T-cell (primary cell): Measurements from ENCODE around the gene SPAG5. TPM values are rescaled to one million over a fixed set of nuclear protein-coding genes. Genes with fewer than 3 reads are reported as not detected.
"Not testable (repeated sequence)": the region's sequence is repeated elsewhere in the genome, so short reads cannot be mapped to it uniquely, and the experiment has no call there.

Experiments used
- ATAC-seq, 4 experiments: fragments of 200-7000 bp in 3 of 4; fragments of 150-1000 bp in 1 of 4; cut with Tn5 transposase; replicated peaks in 1 of 4; 1 replicate in 3 of 4; 2 replicates in 1 of 4; pipeline ENCODE4 v1.10.0; 2021; ENCODE audit warnings: moderate library complexity in 3 of 4, mild to moderate bottlenecking in 2 of 4, moderate number of reproducible peaks in 1 of 4
- CTCF ChIA-PET, 2 donors: fragments of 300-600 bp; sonication (Branson Sonifier 250); formaldehyde crosslinking; loops; one replicate each; lab custom pipeline; 2022; ENCODE audit warnings: antibody characterized with exemption in 2 of 2; lab: Charles Lee
- POLR2A ChIA-PET, 2 donors: fragments of 300-600 bp; sonication (Branson Sonifier 250); formaldehyde crosslinking; loops; one replicate each; lab custom pipeline; 2022; ENCODE audit warnings: antibody characterized with exemption in 2 of 2; lab: Charles Lee
- DNase-seq, 35 experiments: peaks; one replicate each; pipeline versions ENCODE4 v3.0.0 to v3.0.0-alpha.2; 2013 to 2023
- H3K27ac ChIP-seq: one replicate; pipeline ENCODE4 v1.5.1; 2013; ENCODE audit warnings: low read length
- H3K27me3 ChIP-seq, 2 experiments: replicated peaks in 1 of 2; 1 replicate in 1 of 2; 2 replicates in 1 of 2; pipeline versions ENCODE4 v1.6.1 to v1.7.0; 2013; ENCODE audit warnings: low read length in 1 of 2, mixed read lengths in 1 of 2; ENCODE audit not compliant: control insufficient read depth in 2 of 2, insufficient read depth in 2 of 2; ENCODE audit errors: extremely low read depth in 1 of 2
- H3K36me3 ChIP-seq, 2 donors: 1 replicate in 1 of 2; 2 replicates in 1 of 2; pipeline versions ENCODE4 v1.6.1 to v1.7.0; 2013; ENCODE audit warnings: low read length in 1 of 2; ENCODE audit not compliant: control insufficient read depth in 2 of 2, insufficient read depth in 1 of 2; ENCODE audit errors: extremely low read depth in 1 of 2
- H3K4me1 ChIP-seq, 2 experiments: 1 replicate in 1 of 2; 2 replicates in 1 of 2; pipeline versions ENCODE4 v1.6.1 to v1.7.0; 2013; ENCODE audit warnings: low read length in 2 of 2, mixed read lengths in 1 of 2; ENCODE audit not compliant: insufficient read depth in 2 of 2, control insufficient read depth in 1 of 2; ENCODE audit errors: extremely low read depth in 1 of 2
- H3K4me3 ChIP-seq, 2 donors: 1 replicate in 1 of 2; 2 replicates in 1 of 2; pipeline versions ENCODE4 v1.5.1 to v1.7.0; 2013; ENCODE audit warnings: mild to moderate bottlenecking in 2 of 2, low read length in 1 of 2, moderate library complexity in 1 of 2; ENCODE audit not compliant: control insufficient read depth in 1 of 2; ENCODE audit errors: extremely low read depth in 1 of 2
- H3K9me3 ChIP-seq: 2 replicates; pipeline ENCODE4 v1.7.0; 2013
- H3K27ac Mint-ChIP-seq, 2 donors: one replicate each; pipeline ENCODE4 v1.8.0; 2020 to 2021; ENCODE audit warnings: mild to moderate bottlenecking in 2 of 2, mixed read lengths in 2 of 2
- H3K27me3 Mint-ChIP-seq, 2 donors: one replicate each; pipeline ENCODE4 v1.8.0; 2021 to 2022; ENCODE audit warnings: mixed read lengths in 2 of 2
- H3K36me3 Mint-ChIP-seq: one replicate; pipeline ENCODE4 v1.8.0; 2021; ENCODE audit warnings: mixed read lengths
- H3K4me1 Mint-ChIP-seq, 3 donors: one replicate each; pipeline ENCODE4 v1.8.0; 2020 to 2022; ENCODE audit warnings: mixed read lengths in 3 of 3, mild to moderate bottlenecking in 1 of 3
- H3K4me3 Mint-ChIP-seq, 3 donors: one replicate each; pipeline ENCODE4 v1.8.0; 2020 to 2022; ENCODE audit warnings: mild to moderate bottlenecking in 3 of 3, mixed read lengths in 3 of 3, moderate library complexity in 3 of 3
- H3K9me3 Mint-ChIP-seq, 3 donors: one replicate each; pipeline ENCODE4 v1.8.0; 2020 to 2022; ENCODE audit warnings: mixed read lengths in 3 of 3
- WGBS: methylation state at CpG from one replicate; pipeline ENCODE4 v1.1.5; 2013; ENCODE audit warnings: missing lambda C conversion rate; ENCODE audit not compliant: insufficient coverage; 5-methylcytosine and 5-hydroxymethylcytosine counted together
- total RNA-seq, 35 experiments: library from RNA in 6 of 35; stranded (reverse) in 6 of 35; fragments of 120-200 nt in 1 of 35; gene quantifications; one replicate each; pipeline versions ENCODE4 v1.2.1 to v1.2.4 and lab custom pipeline; 2013 to 2026

SPAG5 gene
- total RNA-seq, 5 donors from 2014 or later (not counting 1 experiment from before 2014, with no cell fraction given), result 7.7 to 26.5 (median 10.3) TPM

DNA sequence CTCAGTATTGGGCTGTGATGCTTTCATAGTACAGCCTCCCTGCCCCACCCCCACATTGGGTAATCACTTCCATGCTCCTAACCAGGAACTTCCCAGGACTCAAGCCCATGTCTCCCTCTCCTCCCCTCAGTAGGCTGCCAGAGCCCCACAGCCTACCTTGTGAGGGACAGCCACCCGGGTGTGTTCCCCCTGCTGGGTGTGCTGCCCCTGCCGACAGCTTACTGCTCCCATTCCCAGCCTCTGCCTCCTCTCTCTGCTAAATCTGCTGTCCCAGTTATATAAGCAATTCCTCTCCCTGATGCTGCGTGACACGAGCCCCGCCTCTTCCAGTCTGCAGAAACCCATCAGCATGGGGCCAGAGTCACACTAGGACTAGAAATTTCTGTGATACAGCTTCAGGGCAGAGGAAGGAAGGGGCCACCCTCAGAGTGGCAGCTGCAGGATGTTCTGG, 15.1 kb upstream of the SPAG5 start, which contains the start of gene RSKR:
Gene RSKR (minus strand): TSS at position 255 of the 451 bp plus-strand sequence. CDS start 24 bp downstream, at position 231.
- peaks cover 13 to 55% of the 10 kb centered on the region in 2 donors for H3K36me3 ChIP-seq
- POLR2A ChIA-PET, result interaction anchor here in 1 of 2 donors (0.6 kb wide), 1 partner anchor 534 kb away, joined by 10 read pairs; no protein-coding TSS in a partner anchor
- 80% methylated on average over 2 of the region's 5 CpGs for WGBS

DNA sequence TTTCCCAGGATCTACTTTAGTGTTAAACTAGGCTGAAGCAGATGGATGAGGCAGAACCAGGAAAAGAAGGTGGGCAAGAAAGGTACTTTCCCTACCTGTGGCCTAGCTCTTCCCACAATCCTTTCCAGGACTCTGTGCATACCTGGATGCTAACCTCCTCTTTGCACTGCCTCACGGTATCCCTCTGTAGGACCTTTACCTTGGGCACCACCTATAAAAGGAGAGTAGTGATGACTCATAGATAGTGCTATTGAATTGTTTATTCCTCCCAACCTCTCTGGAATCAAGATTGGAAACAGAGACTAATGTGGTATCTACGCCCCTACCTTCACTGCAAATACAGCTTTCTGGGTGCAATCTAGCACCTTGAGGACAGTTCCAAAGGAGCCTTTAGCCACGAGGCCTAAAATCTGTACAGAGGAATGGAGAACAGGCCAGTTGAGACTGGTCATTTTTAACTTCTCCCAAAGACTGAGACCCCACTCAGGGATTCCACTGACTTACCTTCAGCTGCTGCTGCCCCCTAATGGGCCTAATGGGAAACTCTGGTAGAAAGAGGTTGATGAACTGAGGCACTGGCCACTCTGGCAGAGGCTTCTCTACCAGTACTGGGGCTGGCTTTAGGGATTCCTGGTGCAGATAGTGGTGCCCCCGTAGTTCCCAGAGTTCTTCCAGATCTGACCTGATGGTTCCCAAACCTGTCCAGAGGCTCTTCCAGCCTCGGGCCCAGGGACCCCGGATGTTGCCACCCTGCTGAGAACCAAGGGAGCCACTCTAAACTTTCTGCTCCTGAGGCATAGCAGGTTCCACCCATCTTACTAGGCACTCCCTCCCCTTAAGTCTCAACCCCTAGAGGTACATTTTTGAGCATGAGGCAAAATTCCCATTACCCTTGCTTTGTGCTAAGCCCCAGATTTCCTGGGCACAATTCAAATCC, 14.4 kb upstream of the SPAG5 start:
- Histone ChIP-seq H3K27ac (no peak overlapping the region), H3K4me3 (no peak overlapping the region), H3K4me1 (no peaks in the 10 kb centered on the region), H3K9me3 (no peaks in the 10 kb centered on the region), H3K27me3 (no peaks in the 10 kb centered on the region), H3K36me3 (peaks cover 13 to 47% of the 10 kb centered on the region in 2 donors)
- CTCF ChIA-PET, result interaction anchor here (0.5 to 1.9 kb wide), 8 partner anchors 14 to 170 kb away, joined by 3 to 5 read pairs (median 4); partner anchors contain the start of genes ALDOC (in 1 of the 2) and PIGS (in 1 of the 2)
- 92% methylated on average over 4 of the region's 6 CpGs for WGBS
- ATAC-seq (peak; percentile 48 to 69 (median 60)), DNase-seq (peak in 24 of 35 experiments; percentile 3 to 63 (median 26))
- peak overlapping the region in 1 of 2 donors; percentile 52 for H3K27ac Mint-ChIP-seq
- no peaks in the 10 kb centered on the region for H3K9me3 Mint-ChIP-seq
- H3K27me3 Mint-ChIP-seq, result no peaks in the 10 kb centered on the region
- H3K4me3 Mint-ChIP-seq, result no peak overlapping the region
- POLR2A ChIA-PET, result interaction anchor here in 1 of 2 donors (0.6 kb wide), 1 partner anchor 535 kb away, joined by 10 read pairs; no protein-coding TSS in a partner anchor
- peaks cover 4 to 9% (median 8%) of the 10 kb centered on the region in 3 donors for H3K4me1 Mint-ChIP-seq
- peaks cover 33% of the 10 kb centered on the region for H3K36me3 Mint-ChIP-seq

More for the DNA sequence above, 15.1 kb upstream of the SPAG5 start, which contains the start of gene RSKR:
- no peaks in the 10 kb centered on the region for H3K9me3 ChIP-seq
- DNase-seq (no peak), ATAC-seq (no peak)
- no peak within 1 kb of the TSS for H3K27ac ChIP-seq
- Mint-ChIP-seq H3K4me3 (no peak within 1 kb of the TSS), H3K36me3 (peaks cover 33% of the 10 kb centered on the region), H3K27me3 (no peaks in the 10 kb centered on the region), H3K27ac (peak within 1 kb of the TSS in 1 of 2 donors; percentile 52), H3K9me3 (no peaks in the 10 kb centered on the region), H3K4me1 (peaks cover 4 to 9% (median 8%) of the 10 kb centered on the region in 3 donors)
- no peaks in the 10 kb centered on the region for H3K4me1 ChIP-seq
- CTCF ChIA-PET, result interaction anchor here (0.6 to 1.9 kb wide), 3 partner anchors 14 to 70 kb away, joined by 4 to 5 read pairs (median 5); partner anchors contain the start of gene PIGS (in 1 of the 2)
- H3K27me3 ChIP-seq, result no peaks in the 10 kb centered on the region
- no peak within 1 kb of the TSS for H3K4me3 ChIP-seq

GRCh38 chr17:28612531-28612930, 13.7 kb upstream of the SPAG5 start:
- CTCF ChIA-PET, result interaction anchor here (0.5 to 1.9 kb wide), 7 partner anchors 13 to 170 kb away, joined by 3 to 5 read pairs (median 3); partner anchors contain the start of genes ALDOC (in 1 of the 2) and PIGS (in 1 of the 2)
- POLR2A ChIA-PET, result no interaction called here

GRCh38 chr17:28610376-28610775, 11.6 kb upstream of the SPAG5 start:
- no peaks in the 10 kb centered on the region for H3K9me3 Mint-ChIP-seq
- no peak overlapping the region for H3K4me3 ChIP-seq
- peaks cover 14% of the 10 kb centered on the region for H3K36me3 Mint-ChIP-seq
- POLR2A ChIA-PET, result interaction anchor here in 1 of 2 donors (0.7 kb wide), 1 partner anchor 10 kb away, joined by 4 read pairs; no protein-coding TSS in a partner anchor
- no peaks in the 10 kb centered on the region for H3K9me3 ChIP-seq
- H3K36me3 ChIP-seq, result peaks cover 4 to 23% of the 10 kb centered on the region in 2 donors
- CTCF ChIA-PET, result interaction anchor here (1.0 to 1.8 kb wide), 3 partner anchors 8 to 117 kb away, joined by 3 to 6 read pairs (median 3); no protein-coding TSS in a partner anchor
- H3K27ac Mint-ChIP-seq, result no peak overlapping the region
- no peak overlapping the region for H3K4me3 Mint-ChIP-seq
- H3K27ac ChIP-seq, result no peak overlapping the region
- WGBS, result 96% methylated on average over 8 of the region's 8 CpGs
- peaks cover 4 to 9% (median 8%) of the 10 kb centered on the region in 3 donors for H3K4me1 Mint-ChIP-seq
- no peaks in the 10 kb centered on the region for H3K27me3 ChIP-seq
- ATAC-seq (no peak), DNase-seq (no peak)
- H3K27me3 Mint-ChIP-seq, result no peaks in the 10 kb centered on the region
- no peaks in the 10 kb centered on the region for H3K4me1 ChIP-seq

More at GRCh38 chr17:28612531-28612930, 13.7 kb upstream of the SPAG5 start:
- Mint-ChIP-seq H3K4me1 (peaks cover 4 to 9% (median 8%) of the 10 kb centered on the region in 3 donors), H3K36me3 (peaks cover 31% of the 10 kb centered on the region), H3K9me3 (no peaks in the 10 kb centered on the region), H3K4me3 (no peak overlapping the region), H3K27me3 (no peaks in the 10 kb centered on the region), H3K27ac (peak overlapping the region; percentile 32 to 70)
- 75% methylated on average over 2 of the region's 2 CpGs for WGBS
- DNase-seq (no peak), ATAC-seq (no peak)
- Histone ChIP-seq H3K36me3 (peaks cover 13 to 45% of the 10 kb centered on the region in 2 donors), H3K4me3 (no peak overlapping the region), H3K27me3 (no peaks in the 10 kb centered on the region), H3K9me3 (no peaks in the 10 kb centered on the region), H3K4me1 (no peaks in the 10 kb centered on the region), H3K27ac (no peak overlapping the region)

- 94% methylated on average over 6 of the region's 31 CpGs for WGBS
- H3K4me1 ChIP-seq, H3K9me3 Mint-ChIP-seq, DNase-seq, ATAC-seq, H3K36me3 ChIP-seq, H3K9me3 ChIP-seq, H3K4me1 Mint-ChIP-seq, POLR2A ChIA-PET, H3K4me3 ChIP-seq, H3K27ac ChIP-seq, CTCF ChIA-PET, H3K27me3 ChIP-seq, H3K36me3 Mint-ChIP-seq, H3K27ac Mint-ChIP-seq, H3K4me3 Mint-ChIP-seq, H3K27me3 Mint-ChIP-seq: not testable (repeated sequence)
Measured at GRCh38 chr17:28604031-28604430, 5.2 kb upstream of the SPAG5 start.
